GM03348 (cell line): ENCODE data around the gene KCNN3.

Experiments used
- DNase-seq: peaks from one replicate; pipeline ENCODE4 v3.0.0; 2012; ENCODE audit warnings: low spot score

Gene KCNN3

DNA sequence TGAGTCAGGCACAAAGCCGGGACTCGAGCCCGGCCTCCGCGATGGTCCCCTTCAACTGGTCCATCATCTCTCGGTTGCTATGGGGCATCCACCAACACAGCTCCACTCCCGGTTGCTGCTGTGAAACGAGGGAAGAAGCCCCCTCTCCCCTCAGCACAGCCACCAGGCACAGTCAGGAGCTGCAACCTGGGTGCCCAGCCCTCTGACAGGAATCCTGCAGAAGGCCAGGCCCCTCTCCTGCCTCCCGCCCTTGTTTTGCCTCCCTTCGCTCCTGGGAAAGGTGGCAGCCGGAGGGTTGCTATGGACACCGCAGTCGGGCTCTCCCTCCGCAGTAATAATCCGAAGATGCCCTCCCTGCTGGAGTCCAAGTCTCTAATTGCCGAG, 8.9 kb upstream of the KCNN3 start:
- DNase-seq, result no peak

DNA sequence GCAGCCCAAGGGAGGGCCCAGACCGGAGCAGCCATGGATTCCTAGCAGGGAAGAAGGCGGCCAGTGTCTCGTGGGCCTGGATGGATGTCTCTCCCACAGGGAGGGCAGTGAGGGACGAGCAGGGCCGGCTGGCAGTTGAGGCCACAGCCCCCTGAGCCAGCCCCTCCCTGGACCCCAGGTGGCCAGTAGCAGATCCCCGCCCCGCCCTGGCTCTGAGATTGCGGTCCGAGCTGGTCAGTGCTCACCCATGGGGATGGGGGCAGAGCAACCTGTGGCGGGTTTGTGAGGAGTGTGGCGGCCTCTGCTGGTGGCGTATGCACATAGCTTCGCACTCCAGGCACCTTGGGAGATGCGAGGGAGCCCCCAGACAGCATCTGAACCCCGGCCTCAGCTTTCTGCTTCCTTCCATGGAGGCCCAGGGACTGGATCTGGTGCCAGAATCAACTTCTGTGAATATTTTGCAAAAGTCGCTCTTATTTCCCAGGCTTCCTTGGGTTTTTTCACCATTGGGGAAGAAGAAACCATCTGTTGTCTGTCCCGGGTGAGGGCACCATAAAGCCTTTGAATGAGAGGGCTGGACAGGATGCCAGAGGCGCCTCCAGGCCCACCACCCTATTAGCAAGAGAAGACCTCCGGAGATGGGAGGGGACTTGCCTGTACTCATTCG, 8.4 kb upstream of the KCNN3 start:
- peak; percentile 90 for DNase-seq

DNA sequence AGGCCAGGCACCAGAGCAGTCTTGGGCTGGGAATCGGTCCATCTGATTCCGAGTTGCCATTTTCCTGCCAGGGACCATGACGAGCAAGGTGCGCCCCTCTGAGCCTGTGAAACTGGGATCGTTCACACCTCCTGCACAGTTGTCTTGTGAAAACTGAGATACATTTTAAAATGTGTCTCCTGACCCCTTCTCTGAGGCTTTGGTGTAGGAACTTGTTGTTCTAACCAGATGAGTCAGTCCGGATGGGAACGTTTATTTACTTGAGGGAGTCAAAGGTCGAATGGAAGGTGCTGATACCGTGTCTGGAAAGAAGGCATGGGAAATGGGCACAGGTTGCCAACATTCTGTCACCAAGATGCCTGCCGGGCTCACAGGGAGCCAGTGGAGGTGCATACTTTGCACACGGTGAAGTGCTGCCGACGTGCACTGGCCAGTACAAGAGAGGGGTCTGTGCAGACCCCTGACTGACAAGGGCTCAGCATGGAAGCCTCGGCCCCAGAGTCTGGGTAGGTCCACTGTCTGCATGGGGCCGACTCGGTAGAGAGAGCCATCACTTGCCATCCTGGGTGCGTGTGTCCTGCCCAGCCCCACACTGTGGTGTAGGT, 7.4 kb upstream of the KCNN3 start:
- no peak for DNase-seq

DNA sequence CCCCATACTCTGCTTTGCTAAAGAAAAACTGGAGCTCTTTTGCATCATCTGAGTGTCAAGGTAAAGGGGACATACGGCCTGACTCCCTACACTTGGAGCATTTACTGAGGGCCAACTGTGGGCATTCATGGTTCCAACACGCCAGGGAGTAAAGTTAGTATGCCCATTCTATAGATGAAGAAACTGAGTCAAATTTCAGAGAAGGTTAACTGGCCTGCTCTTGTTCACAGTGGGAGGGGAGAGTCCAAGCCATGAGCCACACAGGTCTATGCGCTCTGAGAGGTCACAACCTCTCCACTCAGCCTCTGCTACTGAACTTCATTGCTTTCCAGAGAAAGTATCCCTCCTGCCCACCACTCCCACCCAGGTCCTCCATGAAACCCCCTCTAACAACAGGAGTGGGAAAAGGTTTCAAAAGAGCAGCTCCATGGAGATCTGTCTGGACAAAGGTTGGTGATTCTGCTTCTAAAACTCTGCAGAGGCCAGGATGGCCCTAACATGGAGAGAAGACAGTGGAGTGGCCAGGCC, 6.8 kb upstream of the KCNN3 start:
- no peak for DNase-seq

DNA sequence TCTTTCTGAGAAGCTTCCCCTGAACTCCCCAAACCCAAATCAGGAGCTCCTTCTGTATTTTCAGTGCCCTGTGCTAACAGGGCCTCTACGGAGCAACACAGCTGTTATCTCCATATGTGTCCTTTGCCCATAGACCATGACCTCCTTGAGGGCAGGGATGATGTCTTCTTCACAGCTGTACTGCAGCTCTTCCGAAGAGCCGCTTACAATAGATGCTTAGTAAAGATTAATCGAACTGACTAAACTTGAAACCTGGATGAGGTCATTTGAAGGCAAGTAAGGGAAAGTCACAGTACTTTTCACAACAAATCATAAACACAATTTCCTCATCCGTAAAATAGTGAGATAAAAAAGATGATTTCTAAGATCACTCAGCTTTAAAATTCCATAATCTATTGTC, 4.4 kb upstream of the KCNN3 start:
- DNase-seq, result no peak

DNA sequence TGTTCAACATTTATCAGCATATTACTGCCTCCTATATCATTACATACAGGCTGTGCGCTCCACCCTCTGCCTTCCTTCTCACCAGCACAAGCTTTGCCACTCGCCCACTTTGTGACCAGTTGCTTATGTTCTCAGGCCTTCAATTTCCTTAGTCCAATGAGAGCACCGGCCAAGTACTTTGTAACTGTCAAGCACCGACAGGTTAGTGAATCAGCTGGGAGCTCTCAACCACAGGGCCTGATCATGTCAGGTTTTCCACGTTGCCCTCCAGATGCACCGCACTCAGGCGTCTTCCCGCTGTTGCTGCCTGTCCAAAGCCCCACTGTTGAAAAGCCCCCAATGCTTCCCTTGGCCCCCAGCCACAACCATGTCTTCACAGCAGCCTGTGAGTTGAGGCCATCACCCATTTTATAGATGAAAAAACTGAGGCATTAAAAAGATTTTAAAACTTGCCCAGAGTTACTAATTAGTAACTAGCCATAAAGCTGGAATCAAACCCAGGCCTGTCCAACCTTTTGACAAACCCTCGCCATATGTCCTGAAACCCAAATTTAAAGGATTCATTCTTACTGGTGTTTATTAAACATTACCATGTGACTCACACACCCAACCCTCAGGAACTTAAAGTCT, 3.4 kb upstream of the KCNN3 start:
- no peak for DNase-seq

DNA sequence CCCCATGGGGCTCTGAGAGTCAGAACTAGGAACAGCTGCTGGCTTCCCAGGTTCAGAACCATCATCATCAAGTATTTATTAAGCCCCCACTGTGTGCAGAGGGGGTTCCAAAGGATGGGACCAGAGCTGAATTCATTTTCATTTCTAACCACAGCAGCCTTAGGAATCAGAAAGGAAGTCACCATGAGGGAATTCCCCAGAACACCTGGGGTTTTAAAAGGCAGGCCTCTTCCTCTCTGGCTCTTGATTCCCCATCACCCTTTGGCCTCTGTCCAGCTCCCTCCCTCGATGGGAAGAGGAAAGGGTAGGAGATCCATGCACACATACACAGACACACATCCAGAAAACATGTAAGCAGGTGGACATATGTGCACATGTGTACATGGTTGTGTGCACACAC, 1.3 kb upstream of the KCNN3 start:
- DNase-seq, result no peak

DNA sequence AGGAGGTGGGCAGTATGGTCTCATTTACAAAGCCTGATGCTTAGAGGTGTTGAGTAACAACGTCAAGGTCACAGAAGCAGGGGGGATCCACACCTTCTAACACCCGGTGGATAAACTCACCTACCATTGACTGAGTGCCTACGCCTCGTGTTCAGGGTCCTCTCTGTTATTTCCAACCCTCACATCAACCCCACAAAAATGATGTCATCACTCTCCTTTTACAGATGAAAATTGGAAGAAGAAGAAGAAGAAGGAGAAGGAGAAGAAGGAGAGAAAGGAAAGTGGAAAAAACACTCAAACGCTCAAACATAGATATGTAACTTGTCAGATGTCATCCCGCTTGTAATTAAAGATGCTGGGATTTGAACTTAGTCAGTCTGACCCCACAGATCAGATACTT, 653 bp upstream of the KCNN3 start:
- no peak for DNase-seq

DNA sequence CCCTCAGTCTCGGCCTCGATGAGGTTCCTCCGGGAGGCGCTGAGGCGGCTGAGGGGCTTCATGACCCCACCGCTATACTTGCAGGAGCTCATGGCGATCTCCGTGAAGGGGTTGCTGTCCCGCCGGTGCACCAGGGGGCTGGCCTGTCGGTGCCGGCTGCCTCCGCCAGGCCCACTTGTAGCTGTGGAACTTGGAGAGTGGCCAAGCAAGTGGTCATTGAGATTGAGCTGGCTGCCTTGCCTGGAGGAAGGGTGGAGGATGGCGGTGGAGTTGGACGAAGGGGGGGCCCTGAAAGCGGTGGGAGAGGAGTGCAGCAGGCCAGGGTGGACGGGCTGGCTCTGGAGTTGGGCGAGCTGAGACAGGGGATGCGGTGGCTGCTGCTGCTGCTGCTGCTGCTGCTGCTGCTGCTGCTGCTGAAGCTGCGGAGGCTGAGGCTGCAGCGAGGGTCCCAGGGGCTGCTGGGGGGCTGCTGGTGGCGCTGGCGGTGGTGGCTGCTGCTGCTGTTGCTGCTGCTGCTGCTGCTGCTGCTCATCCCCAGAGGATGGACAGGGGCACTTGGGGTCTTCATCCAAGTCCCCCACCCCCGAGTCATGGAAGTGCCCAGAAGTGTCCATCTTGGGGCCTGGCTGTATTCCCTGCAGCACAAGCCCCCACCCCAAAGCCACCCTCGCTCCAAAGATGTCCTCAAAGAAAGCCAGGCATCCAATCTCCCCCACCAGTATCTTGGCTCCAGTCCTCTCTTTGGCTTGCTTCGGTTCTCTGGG, 548 bp downstream of the KCNN3 start:
- no peak for DNase-seq

DNA sequence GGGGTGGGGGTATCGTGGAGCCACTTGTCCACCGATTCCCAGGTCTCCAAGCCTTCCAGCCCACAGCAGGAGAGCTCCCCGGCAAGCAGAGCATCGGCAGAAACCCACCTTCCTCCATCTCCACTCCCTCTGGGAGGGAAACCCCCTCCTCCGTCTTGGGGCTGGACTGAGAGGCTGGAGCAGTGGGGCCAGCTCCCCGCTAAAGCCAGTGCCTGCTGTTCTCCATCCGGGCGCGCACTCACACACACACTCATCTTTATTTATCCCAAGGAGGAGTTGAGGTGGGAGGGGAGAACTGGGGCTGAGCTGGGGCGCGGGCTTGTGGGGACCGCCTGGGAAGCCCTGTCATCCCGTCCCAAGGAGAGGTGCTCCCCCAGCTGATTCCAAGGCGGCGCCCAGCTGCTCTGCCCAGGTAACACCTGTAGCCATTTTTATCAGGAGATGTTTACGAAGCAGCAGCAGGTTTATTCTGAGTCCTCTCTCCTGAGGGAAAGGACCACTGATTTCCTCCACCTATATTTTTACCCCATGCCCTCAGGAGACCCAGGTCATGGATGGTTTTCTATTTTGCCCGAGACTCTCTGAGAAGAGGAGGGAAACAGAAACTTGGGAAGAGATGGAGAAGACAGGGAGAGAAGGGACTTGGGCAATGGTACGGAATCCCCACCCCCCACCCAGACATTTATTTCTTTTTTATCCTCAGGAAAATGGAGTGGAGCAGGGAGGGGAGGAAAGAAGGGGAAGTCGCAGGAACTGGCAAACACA, 2.1 kb downstream of the KCNN3 start:
- DNase-seq, result no peak

DNA sequence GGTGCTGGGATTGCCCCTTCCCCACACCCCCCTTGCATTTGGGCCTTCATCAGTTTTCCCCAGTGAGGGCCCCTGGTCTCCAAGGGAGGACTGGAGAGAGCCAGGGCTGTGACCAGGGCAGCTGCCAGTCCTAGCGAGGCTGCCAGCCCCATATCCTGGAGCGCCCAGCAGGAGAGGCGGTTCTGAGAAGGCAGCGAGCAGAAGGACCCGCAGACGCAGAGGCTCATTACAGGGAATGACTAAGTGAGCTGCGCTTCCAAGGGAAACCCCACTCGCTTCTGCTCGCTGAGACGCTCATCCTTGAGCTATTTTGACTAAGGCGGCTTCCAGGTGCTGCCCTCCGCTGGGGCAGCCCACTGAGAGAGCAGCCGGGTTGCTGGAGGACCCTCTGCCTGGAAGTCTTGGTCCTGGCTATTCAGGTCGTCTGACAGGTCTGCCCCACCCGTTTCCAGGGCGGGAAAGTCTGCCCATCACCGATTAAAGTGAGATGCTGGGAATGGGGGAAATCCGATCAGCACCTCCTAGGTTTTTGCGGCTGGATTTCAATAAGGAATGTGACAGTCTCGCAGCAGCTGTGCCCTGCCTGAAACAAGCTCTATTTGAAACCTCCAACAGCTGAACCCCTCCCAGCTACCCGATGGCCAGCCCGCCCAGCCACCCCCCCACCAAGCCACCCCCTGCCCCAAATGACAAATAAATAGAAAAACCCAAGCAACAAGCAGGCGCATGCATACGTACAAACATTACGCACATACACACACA, 2.8 kb downstream of the KCNN3 start:
- peak; percentile 86 for DNase-seq

DNA sequence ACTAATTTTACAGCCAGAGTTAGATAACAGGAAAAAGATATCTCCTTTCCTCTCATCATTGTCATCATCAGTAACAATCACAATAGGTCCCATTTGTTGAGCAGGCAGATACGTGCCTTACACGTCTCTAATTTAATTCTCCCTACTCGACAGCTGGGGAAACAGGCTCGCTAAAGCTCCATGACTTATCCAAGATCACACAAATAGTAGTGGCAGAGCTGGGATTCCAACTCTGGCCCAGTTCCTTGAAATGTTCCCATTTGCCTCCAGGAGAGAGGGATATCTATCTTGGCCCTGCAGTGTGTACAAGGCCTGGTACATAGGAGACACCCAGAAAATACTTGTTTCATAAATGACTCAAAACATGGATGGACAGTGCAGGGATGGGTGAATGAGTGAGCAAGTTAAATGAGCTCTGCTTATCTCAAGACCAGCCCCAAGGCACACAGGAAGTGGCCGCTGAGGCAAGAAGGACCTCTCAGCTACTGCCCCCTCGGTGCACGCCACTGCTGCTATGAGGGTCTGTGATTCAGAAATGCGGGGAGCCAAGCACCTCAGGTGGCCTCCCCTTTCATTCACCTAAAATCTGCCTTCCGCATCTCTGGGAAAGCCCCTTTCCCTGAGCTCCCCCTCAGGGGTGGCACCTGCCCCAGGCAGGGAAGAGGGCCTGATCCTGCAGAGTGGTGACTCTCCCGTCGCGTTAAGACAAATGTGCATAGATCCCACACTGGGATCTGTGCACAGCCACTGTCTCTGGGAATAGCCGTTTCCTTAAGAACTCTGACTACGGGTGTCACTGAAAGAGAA, 3.6 kb downstream of the KCNN3 start:
- no peak for DNase-seq

DNA sequence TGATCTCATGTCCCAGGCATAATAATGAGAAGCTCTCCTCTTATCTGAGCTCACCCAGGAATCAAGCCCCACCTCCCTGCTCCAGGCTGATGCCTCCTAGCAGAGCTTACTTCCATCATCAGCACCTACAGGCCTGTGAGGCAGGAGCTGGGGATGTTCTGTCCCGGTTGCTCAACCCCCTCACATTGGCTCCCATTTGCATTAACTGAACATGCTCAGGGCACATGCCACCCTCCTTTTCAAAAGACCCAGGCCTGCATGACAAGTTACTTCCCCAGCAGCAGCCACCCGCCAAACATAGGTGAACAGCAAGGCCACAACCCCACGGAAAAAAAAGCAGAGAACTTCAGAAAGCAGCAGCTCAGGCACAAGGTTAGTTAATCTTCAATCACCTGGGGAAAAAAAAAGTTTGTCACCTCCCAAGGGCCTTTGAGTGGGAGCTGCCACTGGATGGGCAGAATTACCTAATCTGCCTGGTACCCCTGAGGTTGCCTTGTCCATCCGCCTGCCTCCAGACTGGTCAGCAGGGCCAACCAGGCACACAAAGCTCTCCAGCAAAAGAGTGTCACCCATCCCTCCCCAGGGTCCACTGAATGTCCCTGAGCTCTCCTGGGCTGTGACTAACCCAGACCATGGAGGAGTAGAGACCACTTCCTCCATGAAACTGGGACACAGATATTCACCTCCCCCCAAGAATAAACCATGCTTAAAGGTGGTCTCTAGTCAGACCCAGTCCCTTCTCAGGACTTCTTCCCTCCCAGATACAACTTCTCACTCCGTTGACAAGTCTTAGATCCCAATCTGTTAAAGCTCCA, 4.4 kb downstream of the KCNN3 start:
- DNase-seq, result no peak

DNA sequence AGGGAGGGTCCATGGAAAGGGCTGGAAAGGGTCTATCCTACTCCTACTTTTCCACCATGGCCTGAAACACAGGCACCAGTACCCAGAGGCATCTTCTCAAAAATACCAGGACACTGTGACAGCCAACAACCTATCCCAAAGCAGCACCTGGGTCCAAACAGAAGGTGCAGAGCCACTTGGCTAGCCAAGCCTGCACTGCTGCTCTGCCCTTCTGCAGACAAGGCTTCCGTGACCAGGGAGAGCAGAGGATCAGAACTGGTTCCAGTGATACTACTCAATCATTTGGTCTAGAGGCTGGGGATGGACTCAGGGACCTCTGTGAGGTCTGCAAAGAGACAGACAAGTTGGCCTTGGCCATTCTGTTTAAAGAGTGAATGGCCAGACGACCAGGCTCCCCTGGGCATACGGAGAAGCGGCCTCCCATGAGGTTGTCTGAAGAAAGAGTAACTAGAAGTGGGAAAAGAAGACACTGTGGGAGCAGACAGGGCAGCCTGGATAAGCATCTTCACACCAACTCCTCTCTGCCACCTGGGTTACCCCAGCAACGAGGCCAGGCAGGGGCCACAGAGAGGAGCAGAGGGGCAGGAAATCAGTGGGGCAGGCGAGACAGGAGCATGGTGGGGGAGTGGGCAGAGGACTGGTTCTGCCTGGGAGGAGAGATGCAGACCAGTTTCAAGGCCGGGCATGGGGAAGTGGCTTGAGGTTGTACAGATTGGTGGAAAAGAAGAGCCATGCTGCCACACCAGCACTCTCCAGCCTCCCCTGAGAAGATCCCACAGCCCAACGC, 5.7 kb downstream of the KCNN3 start:
- no peak for DNase-seq

DNA sequence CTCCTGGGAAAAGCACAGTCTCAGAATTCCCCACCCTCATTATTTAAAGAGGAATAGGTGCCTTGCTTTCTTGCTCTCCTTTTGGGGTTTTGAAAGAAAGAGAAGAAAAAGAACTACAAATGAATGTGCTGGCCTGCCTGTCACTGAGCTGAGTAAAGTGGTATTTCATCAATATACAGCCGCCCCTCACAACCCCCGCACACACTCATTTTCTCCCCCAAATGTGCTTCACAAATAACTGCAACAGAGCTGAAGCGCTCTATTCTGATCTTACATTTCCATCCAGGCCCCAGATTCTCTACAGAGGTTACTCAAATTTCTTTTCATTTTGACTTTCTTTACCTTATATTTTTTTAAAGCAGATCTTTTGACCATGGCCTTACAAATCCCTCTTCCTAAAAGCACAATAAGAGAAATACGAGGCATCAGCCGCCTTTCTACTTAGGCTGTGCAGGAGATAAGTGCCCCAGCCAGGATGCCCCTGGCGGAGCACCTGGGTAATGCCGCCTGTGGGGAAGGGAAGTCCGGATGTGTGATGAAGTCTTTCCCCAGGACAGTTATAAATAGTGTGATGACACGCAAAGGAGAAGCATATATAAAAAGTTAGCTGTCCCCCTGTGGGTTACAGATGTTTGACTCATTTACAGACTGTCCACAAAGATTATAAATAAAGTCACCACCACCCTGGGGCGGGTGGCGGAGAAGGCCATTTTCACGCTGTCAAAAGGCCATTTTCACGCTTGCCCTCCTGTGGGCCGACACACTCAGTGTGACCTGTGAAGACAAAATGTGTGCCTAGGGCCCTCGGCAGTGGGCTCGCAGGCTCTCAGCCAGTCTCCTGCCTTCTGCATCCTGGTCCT, 6.5 kb downstream of the KCNN3 start:
- DNase-seq, result peak; percentile 43

DNA sequence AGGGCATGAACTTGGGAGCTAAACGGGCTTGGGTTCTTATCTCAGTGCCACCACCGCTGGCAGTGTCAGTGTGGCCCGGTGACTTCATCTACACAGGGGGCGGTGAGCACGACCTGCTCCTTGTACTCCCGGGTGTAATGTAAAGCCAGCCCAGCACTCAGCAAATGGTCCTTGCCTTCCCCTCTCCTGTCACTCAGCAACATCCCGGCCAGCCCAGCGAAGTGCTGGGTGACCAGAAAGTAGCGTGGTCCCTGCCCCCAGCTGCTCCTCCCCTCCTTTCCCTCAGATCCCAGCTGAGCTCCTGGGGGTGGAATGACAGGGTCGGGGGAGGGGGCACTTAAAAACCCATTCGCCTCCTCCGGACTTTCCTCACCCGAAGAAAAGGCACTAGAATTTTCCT, 7.2 kb downstream of the KCNN3 start:
- no peak for DNase-seq

DNA sequence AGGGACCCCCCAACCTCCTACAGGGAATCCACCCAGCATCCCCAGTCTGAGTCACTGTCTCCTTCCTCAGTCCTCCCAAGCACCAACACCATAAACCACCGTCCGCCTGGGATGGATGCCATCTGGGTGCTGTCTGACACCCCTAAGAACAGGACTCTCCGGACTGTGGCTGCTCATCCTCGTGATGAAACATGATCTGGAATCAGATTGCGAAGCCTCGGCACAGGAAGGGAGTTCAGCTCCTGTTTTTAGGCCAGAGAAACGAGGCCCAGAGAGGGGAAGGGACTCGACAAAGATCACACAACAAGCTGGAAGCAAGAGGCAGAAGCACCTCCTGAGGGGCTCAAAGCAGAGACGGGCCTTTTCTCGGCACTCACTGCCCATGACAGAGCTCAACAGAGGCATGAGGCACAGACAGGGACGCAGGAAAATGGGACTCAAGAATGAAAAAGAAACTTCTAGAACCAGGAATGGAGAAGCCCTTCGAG, 8.4 kb downstream of the KCNN3 start:
- DNase-seq, result peak; percentile 52
